Ishikawa (cell line): ENCODE results near the gene SBF2.

ENCODE experiments used
- CEBPB ChIP-seq: IDR thresholded peaks from 2 replicates; pipeline ENCODE4 v1.6.1; 2012
- CREB1 ChIP-seq: IDR thresholded peaks from 2 replicates; pipeline ENCODE4 v1.6.1; 2012; ENCODE audit warnings: low read depth
- EGR1 ChIP-seq: IDR thresholded peaks from 2 replicates; pipeline ENCODE4 v1.6.1; 2012
- EP300 ChIP-seq: IDR thresholded peaks from 2 replicates; pipeline ENCODE4 v1.6.1; 2012; ENCODE audit warnings: borderline replicate concordance
- FOXM1 ChIP-seq: IDR thresholded peaks from 2 replicates; pipeline ENCODE4 v1.6.1; 2012; ENCODE audit warnings: low read depth, borderline replicate concordance
- NFIC ChIP-seq: IDR thresholded peaks from 2 replicates; pipeline ENCODE4 v1.6.1; 2012
- RAD21 ChIP-seq: IDR thresholded peaks from 2 replicates; pipeline ENCODE4 v1.6.1; 2012; ENCODE audit warnings: low read depth
- TAF1 ChIP-seq: IDR thresholded peaks from 2 replicates; pipeline ENCODE4 v1.6.1; 2012; ENCODE audit warnings: low read depth, mild to moderate bottlenecking
- TCF12 ChIP-seq: IDR thresholded peaks from 2 replicates; pipeline ENCODE4 v1.6.1; 2012; ENCODE audit warnings: low read depth
- TEAD4 ChIP-seq: IDR thresholded peaks from 2 replicates; pipeline ENCODE4 v1.6.1; 2012
- YY1 ChIP-seq: IDR thresholded peaks from 2 replicates; pipeline ENCODE4 v1.6.1; 2012; ENCODE audit warnings: low read depth
- ZBTB7A ChIP-seq: IDR thresholded peaks from 2 replicates; pipeline ENCODE4 v1.6.1; 2012; ENCODE audit warnings: low read depth
- TF ChIP-seq, protein P1 (sequence below): IDR thresholded peaks from 2 replicates; pipeline ENCODE4 v1.6.1; 2012
- TF ChIP-seq, protein P2 (sequence below): IDR thresholded peaks from 2 replicates; pipeline ENCODE4 v1.6.1; 2012
- TF ChIP-seq, protein P3 (sequence below): IDR thresholded peaks from 2 replicates; pipeline ENCODE4 v1.6.1; 2012; ENCODE audit warnings: low read depth, mild to moderate bottlenecking

SBF2 gene

GRCh38 chr11:10029386-10030121 is 264.5 kb downstream of the SBF2 start:
- TF ChIP-seq TEAD4 (no peak), EP300 (no peak)

- TF ChIP-seq TCF12 (no peak), NFIC (no peak), TAF1 (no peak), ZBTB7A (no peak), FOXM1 (no peak), RAD21 (no peak), CREB1 (no peak), CEBPB (no peak), YY1 (no peak), EGR1 (no peak), EP300 (no peak), TEAD4 (no peak)
- TF ChIP-seq, protein P1, sequence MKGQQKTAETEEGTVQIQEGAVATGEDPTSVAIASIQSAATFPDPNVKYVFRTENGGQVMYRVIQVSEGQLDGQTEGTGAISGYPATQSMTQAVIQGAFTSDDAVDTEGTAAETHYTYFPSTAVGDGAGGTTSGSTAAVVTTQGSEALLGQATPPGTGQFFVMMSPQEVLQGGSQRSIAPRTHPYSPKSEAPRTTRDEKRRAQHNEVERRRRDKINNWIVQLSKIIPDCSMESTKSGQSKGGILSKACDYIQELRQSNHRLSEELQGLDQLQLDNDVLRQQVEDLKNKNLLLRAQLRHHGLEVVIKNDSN: no peak
- TF ChIP-seq, protein P2, sequence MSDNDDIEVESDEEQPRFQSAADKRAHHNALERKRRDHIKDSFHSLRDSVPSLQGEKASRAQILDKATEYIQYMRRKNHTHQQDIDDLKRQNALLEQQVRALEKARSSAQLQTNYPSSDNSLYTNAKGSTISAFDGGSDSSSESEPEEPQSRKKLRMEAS: no peak
- TF ChIP-seq, protein P3, sequence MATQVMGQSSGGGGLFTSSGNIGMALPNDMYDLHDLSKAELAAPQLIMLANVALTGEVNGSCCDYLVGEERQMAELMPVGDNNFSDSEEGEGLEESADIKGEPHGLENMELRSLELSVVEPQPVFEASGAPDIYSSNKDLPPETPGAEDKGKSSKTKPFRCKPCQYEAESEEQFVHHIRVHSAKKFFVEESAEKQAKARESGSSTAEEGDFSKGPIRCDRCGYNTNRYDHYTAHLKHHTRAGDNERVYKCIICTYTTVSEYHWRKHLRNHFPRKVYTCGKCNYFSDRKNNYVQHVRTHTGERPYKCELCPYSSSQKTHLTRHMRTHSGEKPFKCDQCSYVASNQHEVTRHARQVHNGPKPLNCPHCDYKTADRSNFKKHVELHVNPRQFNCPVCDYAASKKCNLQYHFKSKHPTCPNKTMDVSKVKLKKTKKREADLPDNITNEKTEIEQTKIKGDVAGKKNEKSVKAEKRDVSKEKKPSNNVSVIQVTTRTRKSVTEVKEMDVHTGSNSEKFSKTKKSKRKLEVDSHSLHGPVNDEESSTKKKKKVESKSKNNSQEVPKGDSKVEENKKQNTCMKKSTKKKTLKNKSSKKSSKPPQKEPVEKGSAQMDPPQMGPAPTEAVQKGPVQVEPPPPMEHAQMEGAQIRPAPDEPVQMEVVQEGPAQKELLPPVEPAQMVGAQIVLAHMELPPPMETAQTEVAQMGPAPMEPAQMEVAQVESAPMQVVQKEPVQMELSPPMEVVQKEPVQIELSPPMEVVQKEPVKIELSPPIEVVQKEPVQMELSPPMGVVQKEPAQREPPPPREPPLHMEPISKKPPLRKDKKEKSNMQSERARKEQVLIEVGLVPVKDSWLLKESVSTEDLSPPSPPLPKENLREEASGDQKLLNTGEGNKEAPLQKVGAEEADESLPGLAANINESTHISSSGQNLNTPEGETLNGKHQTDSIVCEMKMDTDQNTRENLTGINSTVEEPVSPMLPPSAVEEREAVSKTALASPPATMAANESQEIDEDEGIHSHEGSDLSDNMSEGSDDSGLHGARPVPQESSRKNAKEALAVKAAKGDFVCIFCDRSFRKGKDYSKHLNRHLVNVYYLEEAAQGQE: no peak
Observed at GRCh38 chr11:10026514-10026913, 267.5 kb downstream of the SBF2 start.

GRCh38 chr11:10023212-10023611 is 270.8 kb downstream of the SBF2 start:
- TF ChIP-seq NFIC (no peak), TEAD4 (no peak), TCF12 (no peak), CEBPB (no peak), EP300 (no peak), RAD21 (no peak), ZBTB7A (no peak), CREB1 (no peak), YY1 (no peak)
- TF ChIP-seq, protein P1: no peak
- TF ChIP-seq, protein P3: no peak
- TF ChIP-seq, protein P2: no peak

- TF ChIP-seq ZBTB7A (no peak), YY1 (no peak)
Observed at GRCh38 chr11:10022764-10023163, 271.3 kb downstream of the SBF2 start.

GRCh38 chr11:10021563-10021962 is 272.5 kb downstream of the SBF2 start:
- no peak for TF ChIP-seq TEAD4
- TF ChIP-seq, protein P3: no peak
- no peak for TF ChIP-seq TAF1
- no peak for TF ChIP-seq CREB1
- no peak for TF ChIP-seq TCF12
- no peak for TF ChIP-seq CEBPB
- TF ChIP-seq EGR1: no peak
- no peak for TF ChIP-seq NFIC
- TF ChIP-seq YY1: no peak
- TF ChIP-seq, protein P1: no peak
- no peak for TF ChIP-seq FOXM1
- TF ChIP-seq, protein P2: no peak
- TF ChIP-seq ZBTB7A: no peak
- TF ChIP-seq RAD21: no peak
- TF ChIP-seq EP300: no peak
